Measurements from ENCODE around the gene GUCA2B.

GUCA2B gene

DNA sequence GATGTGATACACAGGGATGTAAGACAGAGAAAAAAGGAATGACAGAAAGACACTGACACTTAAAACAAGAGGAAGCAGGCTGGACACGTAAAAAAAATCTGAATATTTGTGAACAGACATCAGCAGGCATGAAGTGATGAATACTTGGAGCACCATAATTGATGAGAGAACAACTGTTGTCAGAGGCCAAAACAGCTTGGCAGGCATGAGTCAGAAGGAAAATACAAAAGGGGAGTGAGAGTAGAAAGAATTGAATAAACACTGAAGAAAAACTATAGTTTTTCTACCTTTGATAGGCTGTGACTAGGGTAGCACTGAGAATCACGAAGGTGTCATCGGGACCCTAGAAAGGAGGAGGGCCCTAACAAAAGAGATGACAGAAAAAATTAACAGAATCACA is 32.9 kb downstream of the GUCA2B start:
- TF ChIP-seq, protein P1, sequence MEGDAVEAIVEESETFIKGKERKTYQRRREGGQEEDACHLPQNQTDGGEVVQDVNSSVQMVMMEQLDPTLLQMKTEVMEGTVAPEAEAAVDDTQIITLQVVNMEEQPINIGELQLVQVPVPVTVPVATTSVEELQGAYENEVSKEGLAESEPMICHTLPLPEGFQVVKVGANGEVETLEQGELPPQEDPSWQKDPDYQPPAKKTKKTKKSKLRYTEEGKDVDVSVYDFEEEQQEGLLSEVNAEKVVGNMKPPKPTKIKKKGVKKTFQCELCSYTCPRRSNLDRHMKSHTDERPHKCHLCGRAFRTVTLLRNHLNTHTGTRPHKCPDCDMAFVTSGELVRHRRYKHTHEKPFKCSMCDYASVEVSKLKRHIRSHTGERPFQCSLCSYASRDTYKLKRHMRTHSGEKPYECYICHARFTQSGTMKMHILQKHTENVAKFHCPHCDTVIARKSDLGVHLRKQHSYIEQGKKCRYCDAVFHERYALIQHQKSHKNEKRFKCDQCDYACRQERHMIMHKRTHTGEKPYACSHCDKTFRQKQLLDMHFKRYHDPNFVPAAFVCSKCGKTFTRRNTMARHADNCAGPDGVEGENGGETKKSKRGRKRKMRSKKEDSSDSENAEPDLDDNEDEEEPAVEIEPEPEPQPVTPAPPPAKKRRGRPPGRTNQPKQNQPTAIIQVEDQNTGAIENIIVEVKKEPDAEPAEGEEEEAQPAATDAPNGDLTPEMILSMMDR (IDR thresholded peaks at IDR 0.05; ENCODE audit: low read depth, low read length), result no peak

GRCh38 chr1:42189931-42190853 is 37.0 kb downstream of the GUCA2B start:
- no peak for DNase-seq (ENCODE audit: extremely low read depth, low read depth)
- TF ChIP-seq, protein P1 (IDR thresholded peaks at IDR 0.05; ENCODE audit: low read depth, low read length), result no peak

More for the DNA sequence above, 32.9 kb downstream of the GUCA2B start:
- no peak for DNase-seq (ENCODE audit: extremely low read depth, low read depth)

DNA sequence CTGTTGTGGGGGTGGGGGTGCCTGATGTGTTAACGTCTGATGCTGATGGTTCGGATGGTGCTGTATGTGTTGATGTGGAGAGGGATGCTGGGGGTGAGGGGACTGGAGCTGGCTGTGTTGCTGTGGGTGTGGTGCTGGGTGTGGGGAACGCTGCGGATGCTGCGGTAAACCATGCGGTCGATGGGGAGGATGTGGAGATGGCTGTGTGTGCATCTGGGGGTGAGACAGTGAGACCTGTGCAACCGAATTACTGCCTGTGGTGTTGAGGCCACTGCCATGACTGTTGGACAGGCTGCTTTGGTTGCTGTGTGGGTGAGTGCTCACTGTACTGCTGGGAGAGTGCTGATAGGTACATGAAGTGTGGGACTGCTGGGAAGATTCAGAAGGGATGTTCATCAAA is 38.1 kb downstream of the GUCA2B start:
- TF ChIP-seq, protein P1 (IDR thresholded peaks at IDR 0.05; ENCODE audit: low read depth, low read length), result no peak
- no peak for DNase-seq (ENCODE audit: extremely low read depth, low read depth)

DNA sequence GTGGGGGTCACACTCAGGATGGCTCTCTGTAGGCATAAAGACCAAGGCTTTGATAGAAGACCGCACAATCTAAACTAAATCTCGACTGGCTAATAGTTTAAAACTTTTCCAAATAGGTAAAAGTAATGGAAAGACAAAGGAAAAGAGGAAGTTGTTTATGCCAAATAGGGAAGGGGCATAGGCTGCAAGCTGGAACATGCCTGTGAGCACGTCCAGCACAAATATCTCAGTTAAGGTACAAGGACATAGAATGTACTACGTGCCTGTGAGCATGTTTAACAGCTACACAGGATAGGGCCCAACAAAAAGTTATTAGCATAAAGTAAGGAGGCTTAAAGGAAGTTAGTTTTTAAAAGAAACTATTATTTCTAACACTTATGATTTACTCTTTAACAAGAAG is 38.9 kb downstream of the GUCA2B start:
- DNase-seq (ENCODE audit: extremely low read depth, low read depth), result no peak
- TF ChIP-seq, protein P1 (IDR thresholded peaks at IDR 0.05; ENCODE audit: low read depth, low read length), result no peak

DNA sequence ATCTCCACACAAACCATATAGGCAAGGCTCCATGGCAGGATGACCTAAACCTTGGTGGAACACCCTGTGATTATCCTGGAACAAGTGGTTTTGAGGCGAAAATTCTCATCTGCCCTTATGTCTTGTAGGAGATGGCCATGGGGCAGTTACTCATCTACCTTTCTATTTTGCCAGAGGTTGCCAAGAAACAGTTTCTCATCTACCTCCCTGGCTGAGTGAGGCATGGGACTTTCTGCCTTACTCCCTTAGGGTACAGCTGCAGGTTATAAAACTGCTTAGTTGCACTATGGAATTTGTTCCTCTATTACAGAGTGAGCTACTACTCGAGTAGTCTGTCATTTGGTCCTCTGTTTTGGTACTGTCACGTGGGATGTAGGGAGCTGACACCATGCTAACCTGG is 42.6 kb downstream of the GUCA2B start:
- TF ChIP-seq, protein P1 (IDR thresholded peaks at IDR 0.05; ENCODE audit: low read depth, low read length), result no peak
- DNase-seq (ENCODE audit: extremely low read depth, low read depth), result no peak

GRCh38 chr1:42198251-42198650 is 45.0 kb downstream of the GUCA2B start:
- DNase-seq (ENCODE audit: extremely low read depth, low read depth), result no peak
- TF ChIP-seq, protein P1 (IDR thresholded peaks at IDR 0.05; ENCODE audit: low read depth, low read length), result no peak

- DNase-seq (ENCODE audit: extremely low read depth, low read depth), result no peak
- TF ChIP-seq, protein P1 (IDR thresholded peaks at IDR 0.05; ENCODE audit: low read depth, low read length), result no peak
These were observed 48.8 kb downstream of the GUCA2B start for GRCh38 chr1:42201986-42202385.
